IgD-negative memory B cell (primary cell): ENCODE measurements around the gene MED31. TPM values are rescaled to one million over a fixed set of nuclear protein-coding genes. Genes with fewer than 3 reads are reported as not detected.
A peak's percentile ranks its signal among the peaks of the same experiment; 100 is the strongest.
"Not testable (repeated sequence)": the region's sequence is repeated elsewhere in the genome, so short reads cannot be mapped to it uniquely, and the experiment has no call there.

Experiments used
- H3K27ac Mint-ChIP-seq, 3 donors: one replicate each; pipeline ENCODE4 v1.8.0; 2020 to 2022; ENCODE audit warnings: mild to moderate bottlenecking in 3 of 3, mixed read lengths in 3 of 3, moderate library complexity in 1 of 3
- H3K27me3 Mint-ChIP-seq: one replicate; pipeline ENCODE4 v1.8.0; 2021; ENCODE audit warnings: mixed read lengths
- H3K36me3 Mint-ChIP-seq: one replicate; pipeline ENCODE4 v1.8.0; 2020; ENCODE audit warnings: mild to moderate bottlenecking, mixed read lengths
- H3K4me1 Mint-ChIP-seq, 3 donors: one replicate each; pipeline ENCODE4 v1.8.0; 2020 to 2022; ENCODE audit warnings: mixed read lengths in 3 of 3, mild to moderate bottlenecking in 1 of 3
- H3K4me3 Mint-ChIP-seq, 4 donors: one replicate each; pipeline ENCODE4 v1.8.0; 2020 to 2022; ENCODE audit warnings: mild to moderate bottlenecking in 4 of 4, mixed read lengths in 4 of 4, moderate library complexity in 3 of 4
- H3K9me3 Mint-ChIP-seq, 3 donors: one replicate each; pipeline ENCODE4 v1.8.0; 2020 to 2021; ENCODE audit warnings: mixed read lengths in 3 of 3, mild to moderate bottlenecking in 1 of 3
- polyA plus RNA-seq: library from polyadenylated mRNA; unstranded; fragments of 300-500 nt; fragmentation: Illumina TruSeq; gene quantifications from one replicate; pipeline ENCODE4 v1.2.3, GENCODE V29; 2021

MED31 gene
- polyA plus RNA-seq, 1 donor from 2014 or later: 33.3 TPM

DNA sequence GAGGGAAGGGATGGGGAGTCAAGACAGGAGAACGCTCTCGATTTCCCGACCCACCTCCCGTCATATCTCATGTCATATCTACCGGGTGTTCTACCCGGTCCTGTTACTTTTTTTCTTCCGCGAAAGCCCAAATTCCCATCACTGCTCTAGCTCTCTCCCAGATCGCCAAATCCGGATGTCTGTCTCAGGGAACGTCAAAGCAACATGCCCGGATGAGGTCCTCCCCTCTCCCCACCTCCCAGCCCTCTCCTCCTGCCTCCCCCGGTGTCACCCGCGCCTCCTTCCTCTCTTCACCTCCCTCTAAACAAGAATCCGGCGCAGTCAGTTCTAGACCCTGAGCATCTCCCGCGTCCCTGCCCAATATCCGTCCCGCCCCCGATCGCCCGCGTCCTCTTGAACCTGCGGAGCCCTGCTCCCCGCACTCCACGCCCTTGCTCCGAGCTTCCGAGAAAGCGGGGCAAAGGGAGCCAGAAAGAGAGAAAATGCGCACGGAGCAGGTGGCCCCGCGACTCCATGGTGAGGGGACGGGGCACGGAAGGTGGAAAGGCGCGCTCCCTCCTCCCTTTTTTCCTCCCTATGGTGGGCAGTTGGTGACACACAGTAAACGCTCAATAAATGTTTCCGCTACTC is 4.4 kb upstream of the MED31 start:
- H3K36me3 Mint-ChIP-seq, H3K9me3 Mint-ChIP-seq, H3K27me3 Mint-ChIP-seq: not testable (repeated sequence)
- peak overlapping the region in 1 of 3 donors; percentile 68 for H3K27ac Mint-ChIP-seq
- H3K4me1 Mint-ChIP-seq: peaks cover 40 to 47% (median 42%) of the 10 kb centered on the region in 3 donors
- H3K4me3 Mint-ChIP-seq: peak overlapping the region; percentile 79 to 91 (median 83)

DNA sequence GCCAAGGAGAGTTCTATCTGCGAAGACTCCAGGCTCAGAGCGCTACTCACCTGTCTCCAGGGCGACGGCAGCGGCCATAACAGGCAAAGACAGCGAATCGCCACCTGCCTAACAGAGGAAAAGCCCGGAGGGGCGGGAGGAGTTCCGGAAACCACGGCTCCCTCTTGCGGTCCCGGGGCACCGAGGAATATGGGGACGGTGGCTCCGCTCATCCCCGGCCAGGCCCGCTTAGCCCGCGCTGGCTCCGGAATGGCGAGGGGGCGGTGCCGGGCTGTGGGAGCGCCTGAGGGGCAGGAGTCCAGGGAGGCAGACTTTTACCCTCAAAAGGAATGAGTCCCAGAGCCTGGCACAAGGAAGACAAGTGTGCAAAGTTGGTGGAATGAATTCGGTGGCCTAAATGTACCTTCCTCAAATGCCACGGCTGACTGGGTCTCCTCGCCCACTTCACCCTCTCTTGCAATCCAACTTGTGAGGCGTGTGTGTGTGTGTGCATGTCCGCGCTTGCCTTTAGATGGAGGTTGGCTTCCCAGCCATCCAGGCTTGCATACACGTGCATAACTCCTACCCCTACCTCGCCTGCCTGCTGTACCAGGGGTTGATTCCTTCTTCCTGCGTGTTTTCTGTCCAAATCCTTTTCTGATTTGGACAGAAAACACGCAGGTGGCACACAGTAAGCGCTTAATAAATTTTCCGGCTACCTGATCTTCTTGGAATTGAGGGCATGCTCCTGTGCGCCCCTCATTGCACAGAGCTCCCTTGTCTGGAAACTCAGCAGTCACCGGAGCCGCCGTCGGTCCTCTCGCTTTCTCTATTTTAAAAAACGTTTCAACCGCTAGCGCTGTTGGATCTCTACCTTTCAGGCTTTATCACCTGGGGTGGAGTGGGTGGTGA is 3.7 kb upstream of the MED31 start:
- H3K4me3 Mint-ChIP-seq: peak overlapping the region; percentile 67 to 91 (median 79)
- H3K27ac Mint-ChIP-seq: peak overlapping the region in 1 of 3 donors; percentile 68
- peaks cover 2% of the 10 kb centered on the region for H3K36me3 Mint-ChIP-seq
- no peaks in the 10 kb centered on the region for H3K9me3 Mint-ChIP-seq
- no peaks in the 10 kb centered on the region for H3K27me3 Mint-ChIP-seq
- H3K4me1 Mint-ChIP-seq: peaks cover 41 to 45% (median 43%) of the 10 kb centered on the region in 3 donors

DNA sequence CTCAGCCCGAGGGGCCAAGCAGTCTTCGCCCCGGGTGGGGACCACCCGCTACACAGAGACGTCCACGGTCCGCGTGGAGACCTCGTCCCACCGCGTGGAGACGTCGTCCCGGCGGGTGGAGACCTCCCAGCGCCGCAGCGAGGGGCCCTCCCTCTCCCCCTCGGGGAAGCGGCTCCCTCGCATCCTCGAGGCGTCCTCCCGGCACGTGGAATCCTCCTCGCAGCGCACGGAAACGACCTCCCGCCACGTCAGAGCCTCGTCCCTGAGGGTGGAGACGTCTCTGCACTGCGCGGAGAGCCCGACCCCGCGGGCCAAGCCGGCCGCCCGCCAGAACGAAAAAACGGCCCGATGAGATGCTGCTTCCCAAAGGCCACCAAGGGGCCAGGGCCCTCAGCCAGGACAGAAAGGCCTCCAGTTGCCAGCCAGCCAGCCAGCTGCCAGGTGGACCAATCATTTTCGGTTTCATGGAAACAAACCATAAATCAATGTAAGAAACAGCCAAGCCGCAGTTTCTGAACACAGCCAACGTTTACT is 581 bp upstream of the MED31 start:
- Mint-ChIP-seq H3K36me3 (no peaks in the 10 kb centered on the region), H3K4me3 (peak overlapping the region; percentile 79 to 97 (median 84)), H3K27ac (peak overlapping the region; percentile 68 to 100 (median 81)), H3K4me1 (peaks cover 39 to 53% (median 51%) of the 10 kb centered on the region in 3 donors), H3K27me3 (no peaks in the 10 kb centered on the region), H3K9me3 (no peaks in the 10 kb centered on the region)

DNA sequence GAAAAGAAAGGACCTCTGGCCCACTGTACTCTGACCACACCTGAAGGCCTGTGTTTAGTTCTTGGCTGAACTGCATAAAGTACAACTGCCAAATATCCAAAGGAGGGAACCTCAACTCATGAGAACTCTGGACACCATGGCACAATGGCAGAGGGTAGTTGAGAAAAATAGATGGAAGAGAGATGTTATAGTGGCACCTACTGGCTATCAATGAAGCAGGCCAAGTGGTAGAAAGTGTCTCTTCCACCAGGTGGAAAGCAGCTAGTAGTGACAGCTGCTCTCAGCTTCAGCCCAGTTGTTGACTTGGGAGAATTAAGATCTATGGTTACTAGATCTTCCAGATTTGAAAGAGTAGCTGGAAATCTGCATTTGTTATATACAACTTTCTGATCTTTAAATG is 3.2 kb downstream of the MED31 start:
- H3K27ac Mint-ChIP-seq: peak overlapping the region in 1 of 3 donors; percentile 74
- H3K9me3 Mint-ChIP-seq: no peaks in the 10 kb centered on the region
- no peaks in the 10 kb centered on the region for H3K27me3 Mint-ChIP-seq
- peaks cover 27 to 46% (median 36%) of the 10 kb centered on the region in 3 donors for H3K4me1 Mint-ChIP-seq
- H3K4me3 Mint-ChIP-seq: peak overlapping the region in 1 of 4 donors; percentile 49
- H3K36me3 Mint-ChIP-seq: peaks cover 1% of the 10 kb centered on the region

DNA sequence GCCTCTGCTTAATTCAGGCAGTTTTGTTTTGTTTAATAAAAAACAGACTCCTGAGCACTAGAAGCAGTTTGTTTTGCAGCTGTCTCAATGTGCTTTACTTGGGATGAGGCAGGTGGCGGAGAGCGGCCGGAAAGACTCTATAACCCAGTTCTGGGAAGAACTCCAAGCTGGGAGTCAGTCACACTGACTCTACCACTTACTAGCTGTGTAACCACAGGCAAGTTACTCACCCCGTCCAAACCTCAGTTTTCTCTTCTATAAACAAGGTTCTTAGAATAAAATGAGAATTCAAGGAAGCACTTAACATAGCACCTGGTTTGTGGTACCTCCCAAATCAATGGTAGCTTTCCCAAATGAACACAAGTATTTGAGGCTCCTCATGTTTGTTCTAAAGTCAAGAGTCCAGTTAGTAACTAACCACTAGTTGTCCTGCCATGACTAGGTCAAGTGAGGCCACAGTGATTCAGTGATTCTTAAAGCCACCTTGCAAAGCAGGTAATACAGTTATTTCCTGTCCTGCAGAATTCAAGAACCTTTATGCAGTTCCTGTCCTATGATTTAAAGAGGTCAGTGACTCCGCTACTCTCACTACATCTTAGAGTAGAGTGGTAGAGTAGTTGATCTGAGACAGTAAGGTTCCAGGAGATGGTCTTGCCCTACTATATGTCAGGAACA is 7.8 kb downstream of the MED31 start:
- Mint-ChIP-seq H3K27ac (peak overlapping the region in 1 of 3 donors; percentile 96), H3K9me3 (no peaks in the 10 kb centered on the region), H3K36me3 (peaks cover 1% of the 10 kb centered on the region), H3K27me3 (no peaks in the 10 kb centered on the region), H3K4me3 (peak overlapping the region in 2 of 4 donors; percentile 45 to 98), H3K4me1 (peaks cover 24 to 35% (median 30%) of the 10 kb centered on the region in 3 donors)

DNA sequence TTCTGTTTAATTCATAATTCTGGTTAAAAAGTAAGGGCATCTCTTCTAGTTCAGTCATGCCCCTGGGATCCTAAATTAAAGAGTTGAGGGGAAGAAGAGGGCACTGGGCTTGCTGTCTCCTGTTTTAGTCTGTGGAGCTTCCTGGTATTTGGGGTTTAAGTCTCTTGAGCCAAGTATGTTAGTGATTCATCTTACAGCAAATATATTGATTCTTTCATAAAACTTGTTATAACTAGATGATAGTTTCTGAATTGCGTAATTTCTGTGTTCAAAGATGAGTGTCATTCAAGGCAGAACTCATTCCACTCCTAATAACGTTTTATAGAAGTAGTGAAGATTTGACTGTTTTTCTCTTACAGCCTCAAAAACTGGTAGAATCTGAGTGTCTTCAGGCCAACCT is 8.8 kb downstream of the MED31 start:
- Mint-ChIP-seq H3K4me3 (peak overlapping the region; percentile 28 to 98 (median 70)), H3K27me3 (no peaks in the 10 kb centered on the region), H3K9me3 (no peaks in the 10 kb centered on the region), H3K36me3 (peaks cover 1% of the 10 kb centered on the region), H3K4me1 (peaks cover 20 to 28% (median 25%) of the 10 kb centered on the region in 3 donors), H3K27ac (peak overlapping the region; percentile 35 to 96 (median 46))

DNA sequence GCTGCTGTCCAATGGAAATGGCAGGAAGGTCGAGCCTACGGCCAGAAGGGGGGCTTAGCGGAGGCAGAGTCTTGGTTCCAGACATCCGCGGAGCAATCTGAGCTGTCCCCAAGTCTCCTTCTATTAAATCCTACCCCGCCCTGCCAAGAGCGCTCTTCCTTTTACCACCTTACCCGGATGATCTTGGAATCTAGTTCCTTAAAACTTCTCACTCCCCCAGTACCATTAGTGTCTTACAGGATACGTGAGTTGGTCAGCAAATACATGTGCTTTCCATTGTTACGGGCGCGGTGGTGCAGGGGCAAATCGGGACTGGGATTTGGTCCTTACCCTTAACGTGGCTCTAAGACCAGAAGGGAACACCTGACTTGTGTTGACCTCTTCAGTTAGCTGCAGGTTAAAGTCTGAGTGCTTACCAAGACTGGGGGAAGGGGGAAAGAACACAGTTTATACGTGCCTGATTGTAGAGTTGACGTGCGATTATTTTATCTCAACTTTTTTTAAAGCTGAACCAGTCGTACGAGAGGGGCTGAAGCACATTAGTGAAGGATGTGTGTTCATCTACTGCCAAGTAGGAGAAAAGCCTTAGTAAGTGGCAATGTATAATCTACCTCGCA is 10.1 kb downstream of the MED31 start:
- peaks cover 1% of the 10 kb centered on the region for H3K36me3 Mint-ChIP-seq

DNA sequence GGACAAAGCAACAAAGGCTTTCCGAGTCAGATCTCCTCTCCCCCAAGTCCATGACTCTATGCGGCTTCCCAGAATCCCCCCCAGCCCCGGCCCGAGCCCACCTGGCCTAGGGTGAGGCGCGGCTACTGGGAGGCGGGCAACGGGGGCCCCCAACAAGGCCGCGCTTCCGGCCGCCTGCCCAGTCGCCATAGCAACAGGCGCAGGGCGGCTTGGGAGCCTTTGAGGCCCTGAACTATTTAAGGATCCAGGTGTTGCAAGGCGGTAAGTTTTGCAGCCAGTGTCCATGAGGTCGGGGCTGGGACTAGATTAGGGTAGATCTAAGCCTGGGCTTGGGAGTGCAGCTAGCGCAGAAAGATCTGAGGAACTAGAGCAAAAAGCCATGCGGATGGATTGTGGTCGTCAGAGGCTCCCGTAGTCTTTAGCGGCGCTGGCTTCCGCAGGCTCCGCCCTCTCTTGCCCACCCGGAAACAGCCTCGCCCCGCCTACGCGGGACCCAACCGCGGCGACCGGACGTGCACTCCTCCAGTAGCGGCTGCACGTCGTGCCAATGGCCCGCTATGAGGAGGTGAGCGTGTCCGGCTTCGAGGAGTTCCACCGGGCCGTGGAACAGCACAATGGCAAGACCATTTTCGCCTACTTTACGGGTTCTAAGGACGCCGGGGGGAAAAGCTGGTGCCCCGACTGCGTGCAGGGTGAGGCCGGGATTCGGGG is 10.7 kb downstream of the MED31 start, which contains the start of the genes KIAA0753 and TXNDC17:
Gene KIAA0753 (minus strand): TSS at position 176 of the 711 bp plus-strand sequence. CDS start 5,608 bp downstream, outside the sequence.
Gene TXNDC17 (plus strand): TSS at position 525 of the 711 bp plus-strand sequence. CDS start 23 bp downstream, at position 548.
- peaks cover 19 to 23% (median 21%) of the 10 kb centered on the region in 3 donors for H3K4me1 Mint-ChIP-seq
- H3K9me3 Mint-ChIP-seq: no peaks in the 10 kb centered on the region
- H3K36me3 Mint-ChIP-seq: peaks cover 1% of the 10 kb centered on the region
- H3K27me3 Mint-ChIP-seq: no peaks in the 10 kb centered on the region
- peak within 1 kb of the TSS; percentile 95 to 100 (median 97) for H3K4me3 Mint-ChIP-seq
- peak within 1 kb of the TSS; percentile 87 to 100 (median 96) for H3K27ac Mint-ChIP-seq

More for the DNA sequence above, 10.1 kb downstream of the MED31 start:
- no peaks in the 10 kb centered on the region for H3K27me3 Mint-ChIP-seq
- peak overlapping the region; percentile 87 to 100 (median 96) for H3K27ac Mint-ChIP-seq
- peaks cover 21 to 24% (median 23%) of the 10 kb centered on the region in 3 donors for H3K4me1 Mint-ChIP-seq
- H3K4me3 Mint-ChIP-seq: peak overlapping the region; percentile 95 to 100 (median 97)
- H3K9me3 Mint-ChIP-seq: no peaks in the 10 kb centered on the region

DNA sequence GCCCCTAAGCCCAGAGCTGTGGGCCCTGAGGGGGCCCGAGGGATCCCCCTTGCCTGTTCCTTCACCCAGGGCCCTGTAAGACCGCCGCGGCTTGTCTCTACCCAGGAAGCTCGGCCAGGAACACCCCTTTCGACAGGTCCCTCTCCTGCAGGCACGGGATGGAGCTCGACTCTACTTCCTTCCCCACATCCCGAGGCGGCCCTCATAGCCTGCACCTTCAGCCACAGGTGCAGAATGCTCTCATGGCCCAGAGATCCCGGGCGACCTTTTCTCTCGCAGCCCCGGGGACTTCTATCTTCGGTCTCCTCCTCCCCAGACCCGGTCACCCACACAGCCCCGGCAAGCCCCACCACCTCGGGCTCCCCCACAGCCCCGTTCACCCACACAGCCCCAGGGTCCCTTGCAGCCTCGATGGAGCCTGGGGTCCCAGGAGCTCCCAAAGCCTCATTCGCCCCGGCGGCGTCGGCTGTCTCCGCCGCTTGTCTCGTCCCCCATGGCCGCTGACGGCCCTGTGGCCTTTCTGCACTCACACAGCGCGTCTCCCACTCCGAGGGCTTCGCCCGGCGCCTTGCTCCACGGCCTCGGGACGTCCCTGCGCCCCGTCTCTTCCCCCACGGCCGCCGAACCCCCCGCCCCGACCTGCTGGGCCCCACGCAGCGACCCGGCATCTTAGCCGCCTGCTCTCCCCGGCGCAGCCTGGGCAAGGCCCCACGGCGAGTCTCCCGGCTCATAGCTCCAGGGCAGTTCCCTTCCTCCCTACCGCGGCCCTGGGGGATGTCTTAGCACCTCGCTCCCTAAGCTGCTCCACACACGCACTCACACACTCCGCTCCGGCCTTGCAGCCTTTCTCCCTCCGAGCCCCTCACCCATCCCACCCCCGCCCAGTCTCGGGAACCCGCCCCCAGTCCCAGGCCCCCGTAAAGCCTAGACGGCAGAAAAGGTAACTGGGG is 11.5 kb downstream of the MED31 start:
- Mint-ChIP-seq H3K36me3 (no peaks in the 10 kb centered on the region), H3K27ac (peak overlapping the region; percentile 87 to 100 (median 96)), H3K4me1 (peaks cover 19 to 21% (median 19%) of the 10 kb centered on the region in 3 donors), H3K27me3 (no peaks in the 10 kb centered on the region), H3K9me3 (no peaks in the 10 kb centered on the region), H3K4me3 (peak overlapping the region; percentile 95 to 100 (median 97))

DNA sequence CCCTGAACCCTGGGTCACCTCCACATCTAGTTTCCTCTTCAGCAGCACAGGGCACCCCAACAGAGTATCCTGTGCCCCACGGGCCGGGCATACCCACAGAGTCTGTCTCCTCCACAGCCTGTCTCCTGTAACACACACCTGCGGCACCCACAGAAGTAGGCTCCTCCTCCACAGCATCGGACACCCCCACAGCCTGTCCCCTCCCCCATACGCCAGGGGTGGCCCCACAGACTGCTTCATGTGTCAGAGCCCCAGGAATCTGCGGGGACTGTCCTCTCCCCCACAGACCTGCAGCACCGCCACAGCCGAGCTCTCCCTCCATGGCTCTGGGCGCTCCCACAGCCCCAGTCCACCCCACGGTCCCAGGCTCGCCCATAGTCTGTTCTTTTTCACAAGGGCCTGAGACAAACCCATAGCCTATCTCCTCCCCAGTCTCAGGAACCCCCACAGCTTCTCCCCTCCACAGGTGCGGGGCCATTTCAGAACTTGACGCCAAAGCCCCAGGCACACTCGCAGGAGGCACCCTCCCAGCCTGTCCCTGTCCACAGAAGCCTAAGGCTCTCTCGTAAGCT is 12.3 kb downstream of the MED31 start:
- Mint-ChIP-seq H3K9me3 (no peaks in the 10 kb centered on the region), H3K27me3 (no peaks in the 10 kb centered on the region), H3K27ac (peak overlapping the region in 2 of 3 donors; percentile 39 to 96), H3K4me3 (peak overlapping the region; percentile 95 to 100 (median 97)), H3K36me3 (peaks cover 3% of the 10 kb centered on the region), H3K4me1 (peaks cover 17 to 21% (median 19%) of the 10 kb centered on the region in 3 donors)

DNA sequence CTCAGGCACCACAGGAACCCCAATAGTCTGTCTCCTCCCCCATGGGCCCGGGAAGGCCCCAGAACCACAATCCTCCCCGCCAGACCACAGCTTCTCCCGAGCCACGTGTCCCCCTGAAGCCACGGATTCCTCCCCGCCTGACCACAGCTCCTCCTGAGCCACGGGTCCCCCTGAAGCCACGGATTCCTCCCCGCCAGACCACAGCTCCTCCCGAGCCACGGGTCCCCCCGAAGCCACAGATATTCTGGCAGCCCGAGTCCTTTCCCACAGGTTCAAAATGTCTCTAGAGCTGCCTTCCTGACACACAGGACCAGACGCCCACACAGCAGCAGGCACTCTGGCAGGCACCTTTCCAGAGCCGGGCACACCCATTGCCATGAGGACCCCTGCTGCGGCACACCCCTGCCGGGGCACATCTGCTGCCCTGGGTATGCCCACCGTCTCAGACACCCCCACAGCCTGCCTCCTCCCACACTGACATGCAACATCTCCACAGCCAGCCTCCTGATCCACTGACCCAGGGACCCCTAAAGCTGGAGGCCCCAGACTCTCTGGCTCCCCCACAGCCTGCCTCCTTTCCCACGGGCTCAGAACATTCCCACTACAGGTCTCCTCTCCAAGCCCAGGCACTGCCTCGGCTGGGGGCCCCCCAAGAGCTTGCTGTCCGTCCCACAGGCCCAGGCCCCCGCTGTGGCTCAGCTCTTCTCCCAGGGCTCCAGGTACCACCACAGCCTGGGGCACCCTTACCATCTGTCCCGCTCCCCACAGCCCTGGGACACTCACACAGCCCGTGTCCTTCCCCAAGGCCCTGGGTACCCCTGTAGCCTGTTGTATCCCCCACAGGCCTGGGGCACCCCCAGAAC is 13.1 kb downstream of the MED31 start:
- peaks cover 15 to 21% (median 19%) of the 10 kb centered on the region in 3 donors for H3K4me1 Mint-ChIP-seq

More for the DNA sequence above, 13.1 kb downstream of the MED31 start:
- Mint-ChIP-seq H3K4me3 (peak overlapping the region; percentile 21 to 100 (median 76)), H3K9me3 (peaks cover 0 to 2% (median 0%) of the 10 kb centered on the region in 3 donors), H3K27me3 (no peaks in the 10 kb centered on the region), H3K36me3 (peaks cover 7% of the 10 kb centered on the region), H3K27ac (peak overlapping the region in 2 of 3 donors; percentile 23)
